Measurements from ENCODE around the gene ELF1.
"Not testable (repeated sequence)": the region's sequence is repeated elsewhere in the genome, so short reads cannot be mapped to it uniquely, and the experiment has no call there.

The ELF1 gene

GRCh38 chr13:41040584-41041334, 21.6 kb upstream of the ELF1 start:
- no peak for FAIRE-seq

DNA sequence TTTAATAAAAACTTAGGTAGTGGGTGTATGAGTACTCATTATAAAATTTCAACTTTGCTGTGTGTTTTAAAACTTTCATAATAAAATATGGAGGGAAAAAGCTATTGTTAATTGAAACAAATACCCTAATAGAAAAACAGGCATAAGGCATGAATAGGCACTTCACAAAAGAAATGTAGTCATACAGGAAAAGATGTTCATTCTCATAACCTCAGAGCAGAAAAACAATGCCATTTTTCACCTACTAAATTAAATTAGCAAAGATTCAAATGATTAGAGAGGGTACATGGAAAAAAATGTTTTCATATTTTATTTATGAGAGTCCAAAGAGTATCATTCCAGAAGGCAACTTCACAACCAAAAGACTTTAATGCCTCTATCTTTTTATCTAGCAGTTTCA, 20.6 kb upstream of the ELF1 start:
- no peak for FAIRE-seq

- FAIRE-seq = not testable (repeated sequence)
Measured at GRCh38 chr13:41036557-41036956, 17.4 kb upstream of the ELF1 start.

DNA sequence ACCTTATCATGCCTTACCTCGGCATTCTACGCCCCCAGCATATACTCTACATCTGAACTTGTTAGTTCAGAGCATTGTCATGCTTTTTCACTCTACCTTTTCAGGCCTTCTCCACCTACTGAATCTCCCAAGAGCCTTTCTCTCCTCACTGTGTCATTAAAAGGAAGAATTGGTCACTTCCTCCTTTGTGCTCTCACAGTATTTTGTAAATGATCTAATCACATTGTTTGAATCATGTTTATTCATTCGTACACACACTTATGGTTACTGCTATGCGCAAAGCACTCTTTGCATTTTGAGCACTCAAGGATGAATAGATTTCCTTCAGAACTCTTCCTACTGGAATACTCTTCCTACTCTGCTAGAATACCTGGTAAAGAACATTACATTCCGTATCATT, 15.8 kb upstream of the ELF1 start:
- FAIRE-seq = no peak

GRCh38 chr13:41034382-41034781, 15.3 kb upstream of the ELF1 start:
- peak; percentile 25 for FAIRE-seq

DNA sequence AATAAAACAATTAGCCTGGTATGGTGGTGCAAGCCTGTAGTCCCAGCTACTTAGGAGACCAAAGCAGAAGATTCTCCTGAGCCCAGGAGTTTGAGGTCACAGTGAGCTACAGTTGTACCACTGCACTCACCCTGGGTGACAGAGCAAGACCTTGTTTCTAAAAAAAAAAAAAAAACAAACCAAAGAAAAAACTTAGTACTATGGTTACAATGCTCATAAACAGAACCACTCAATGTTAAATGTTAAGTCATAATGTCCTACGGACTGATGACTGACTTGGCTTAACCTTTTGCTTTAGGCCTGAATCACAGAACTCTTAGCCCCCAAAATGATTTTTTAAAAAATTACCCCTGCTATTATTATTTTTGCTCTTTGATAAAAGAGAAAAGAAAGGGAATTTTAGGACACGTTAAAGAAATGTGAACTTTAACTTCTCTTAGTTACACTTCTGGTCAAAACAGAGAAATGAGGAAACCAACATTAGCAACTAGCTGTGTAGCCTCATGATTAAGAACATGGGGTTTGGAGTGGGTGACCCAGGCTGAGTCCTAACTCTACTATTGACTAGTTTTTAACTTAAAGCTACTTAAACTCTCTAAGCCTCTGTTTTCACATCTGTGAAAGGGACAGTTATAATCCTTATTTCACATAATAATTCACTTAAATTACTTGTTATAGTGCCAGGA, 13.7 kb upstream of the ELF1 start:
- FAIRE-seq = no peak

DNA sequence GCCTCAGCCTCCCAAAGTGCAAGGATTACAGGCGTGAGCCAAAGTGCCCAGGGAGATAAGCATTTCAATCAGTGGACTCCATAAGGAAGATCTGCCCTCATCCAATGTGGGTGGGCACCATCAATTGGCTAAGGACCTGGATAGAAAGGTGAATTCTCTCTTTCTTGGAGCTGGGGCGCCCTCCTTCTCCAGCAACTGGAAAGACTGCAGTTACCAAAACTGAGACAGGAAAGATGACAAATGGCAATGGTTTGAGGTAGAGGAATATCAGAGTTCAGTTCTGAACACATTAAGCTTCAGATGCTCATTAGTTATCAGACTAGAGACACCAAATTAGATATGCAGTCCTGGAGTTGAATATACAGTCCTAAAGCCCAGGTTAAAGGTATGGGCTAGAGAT, 10.5 kb upstream of the ELF1 start:
- FAIRE-seq = no peak

GRCh38 chr13:41028051-41028450, 8.9 kb upstream of the ELF1 start:
- FAIRE-seq = no peak

DNA sequence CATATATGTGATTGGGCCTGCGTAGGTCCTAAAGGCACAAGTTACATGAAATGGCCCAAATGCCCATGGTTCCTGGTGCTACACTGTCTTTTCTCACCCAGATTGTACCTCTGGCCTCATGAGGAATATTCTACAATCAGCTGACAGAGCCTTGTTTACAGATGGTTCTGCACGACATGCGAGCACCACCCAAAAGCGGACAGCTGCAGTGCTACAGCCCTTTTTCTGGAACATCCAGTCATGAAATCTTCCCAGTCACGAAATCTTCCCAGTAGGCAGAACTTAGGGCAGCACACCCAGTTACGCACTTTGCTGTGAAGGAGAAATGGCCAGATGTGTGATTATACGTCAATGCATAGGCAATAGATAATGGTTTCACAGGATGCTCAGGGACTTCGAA, 7.7 kb upstream of the ELF1 start:
- FAIRE-seq = no peak

GRCh38 chr13:41025518-41025917, 6.4 kb upstream of the ELF1 start:
- no peak for FAIRE-seq

DNA sequence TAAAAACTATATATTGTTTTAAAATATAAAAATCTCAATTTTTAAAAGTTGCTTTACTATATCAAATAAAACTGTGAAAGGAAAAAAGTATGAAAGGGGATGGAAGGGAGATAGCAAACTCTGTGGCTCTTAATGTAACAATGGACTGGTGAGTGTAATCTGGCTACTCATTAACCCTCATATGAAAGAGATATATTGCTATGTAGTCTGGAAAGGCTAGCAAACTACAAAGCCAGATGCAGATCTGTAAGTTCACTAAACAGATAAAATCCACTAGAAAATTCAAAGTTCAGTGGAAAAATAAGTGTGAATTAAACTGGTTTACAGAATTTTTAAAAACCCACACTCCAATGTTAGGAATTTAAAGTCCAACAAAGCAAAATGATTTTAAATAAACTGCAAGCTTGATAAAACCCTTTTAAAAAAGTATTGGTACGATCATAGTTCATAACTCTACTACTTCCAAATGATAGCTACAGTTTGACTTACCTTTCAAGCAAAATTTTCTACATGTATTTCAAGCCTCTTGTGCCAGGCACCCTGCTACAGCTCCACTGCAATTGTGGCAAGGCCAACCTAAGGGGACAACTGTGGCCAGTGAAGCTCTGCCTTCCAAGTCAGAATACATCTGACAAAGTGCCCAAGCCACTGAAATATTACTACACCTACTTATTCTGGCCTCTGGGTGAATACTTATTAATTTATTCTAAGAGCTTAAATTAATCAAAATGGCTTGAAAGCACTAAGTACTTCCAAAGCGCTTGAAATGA, 647 bp upstream of the ELF1 start:
- FAIRE-seq = no peak

DNA sequence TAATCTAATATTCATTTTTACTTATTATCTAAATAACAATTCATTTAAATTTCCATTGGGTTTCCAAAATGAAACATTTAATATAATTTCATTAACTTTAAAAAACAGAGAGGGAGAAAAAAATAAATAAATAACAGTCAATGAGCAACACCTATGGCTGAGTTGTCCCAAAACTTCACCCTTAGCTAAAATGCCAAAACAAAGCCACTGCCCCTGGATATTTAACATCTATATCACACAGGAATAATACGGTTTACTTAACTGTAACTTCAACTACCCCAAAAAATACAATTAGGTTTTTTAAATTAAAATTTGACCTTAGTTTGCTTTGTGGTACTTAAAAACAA, 541 bp downstream of the ELF1 start:
- peak; percentile 15 for FAIRE-seq

GRCh38 chr13:41017817-41018601, 1.1 kb downstream of the ELF1 start:
- peak; percentile 72 for FAIRE-seq

- no peak for FAIRE-seq
Measured at GRCh38 chr13:41017159-41017558, 2.0 kb downstream of the ELF1 start.

- FAIRE-seq = no peak
Measured at GRCh38 chr13:41015920-41016319, 3.2 kb downstream of the ELF1 start.

- FAIRE-seq = no peak
Measured at GRCh38 chr13:41013835-41014234, 5.3 kb downstream of the ELF1 start.

DNA sequence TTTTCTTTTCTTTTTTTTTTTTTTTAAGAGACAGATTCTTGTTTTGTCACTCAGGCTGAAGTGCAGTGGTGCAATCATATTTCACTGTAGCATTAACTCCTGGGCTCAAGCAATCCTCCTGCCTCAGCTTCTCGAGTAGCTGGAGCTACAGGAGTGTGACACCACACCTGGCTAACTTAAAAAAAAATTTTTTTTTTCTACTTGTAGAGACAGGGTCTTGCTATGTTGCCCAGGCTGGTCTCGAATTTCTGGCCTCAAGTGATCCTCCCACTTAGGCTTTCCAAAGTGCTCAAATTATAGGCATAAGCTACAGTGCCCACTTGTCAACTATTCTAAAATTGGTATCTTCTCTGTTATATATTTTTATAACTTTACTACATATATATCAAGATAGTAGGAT, 6.6 kb downstream of the ELF1 start:
- no peak for FAIRE-seq

DNA sequence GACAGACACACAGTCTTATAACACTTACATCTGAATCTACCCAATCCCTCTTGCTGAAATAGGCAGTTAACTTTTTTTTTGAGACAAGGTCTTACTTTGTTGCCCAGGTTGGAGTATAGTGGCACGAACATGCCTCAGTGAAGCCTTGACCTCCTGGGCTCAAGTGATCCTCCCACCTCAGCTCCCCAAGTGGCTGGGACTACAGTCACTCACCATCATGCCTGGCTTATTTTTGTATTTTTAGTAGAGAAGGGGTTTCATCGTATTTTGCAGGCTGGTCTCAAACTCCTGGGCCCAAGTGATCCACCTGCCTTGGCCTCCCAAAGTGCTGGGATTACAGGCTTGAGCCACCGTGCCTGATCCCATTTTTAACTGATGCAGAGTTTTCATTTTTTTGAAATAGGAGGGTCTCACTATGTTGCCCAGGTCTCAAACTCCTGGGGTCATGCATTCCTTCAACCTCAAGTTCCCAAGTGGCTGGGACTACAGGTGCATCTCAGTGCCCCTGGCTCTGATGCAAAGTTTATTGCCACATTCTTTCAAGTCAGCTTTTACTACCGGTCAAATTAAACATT, 7.6 kb downstream of the ELF1 start:
- no peak for FAIRE-seq

DNA sequence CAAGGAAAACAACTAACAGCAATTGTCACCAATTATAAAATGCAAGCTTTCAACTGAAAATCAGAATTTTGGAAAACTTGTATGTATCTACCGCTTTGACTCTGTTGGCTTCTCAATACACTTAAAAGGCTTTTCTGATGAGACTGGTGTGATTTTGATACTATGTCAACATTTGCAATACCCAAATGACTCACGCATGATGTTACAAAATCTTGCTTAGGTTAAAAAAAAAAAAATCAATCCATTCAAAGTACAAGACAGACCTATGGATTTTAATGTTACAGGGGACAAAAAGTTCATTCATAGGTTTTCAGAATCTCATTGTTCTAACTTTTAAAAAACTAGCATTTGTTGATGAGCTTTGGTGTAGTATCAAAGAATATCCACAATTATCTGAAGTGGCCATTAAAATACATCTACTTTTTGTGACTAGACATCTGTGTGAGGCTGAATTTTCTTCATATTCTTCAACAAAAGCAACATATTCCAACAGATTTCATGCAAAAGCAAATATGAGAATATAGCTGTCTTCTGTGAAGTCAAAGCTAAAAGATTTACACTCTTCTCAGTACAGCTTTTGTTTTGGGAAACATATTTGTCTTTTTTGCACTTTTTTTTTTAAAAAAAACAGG, 10.7 kb downstream of the ELF1 start:
- FAIRE-seq = no peak

GRCh38 chr13:41007744-41008128, 11.4 kb downstream of the ELF1 start:
- no peak for FAIRE-seq

DNA sequence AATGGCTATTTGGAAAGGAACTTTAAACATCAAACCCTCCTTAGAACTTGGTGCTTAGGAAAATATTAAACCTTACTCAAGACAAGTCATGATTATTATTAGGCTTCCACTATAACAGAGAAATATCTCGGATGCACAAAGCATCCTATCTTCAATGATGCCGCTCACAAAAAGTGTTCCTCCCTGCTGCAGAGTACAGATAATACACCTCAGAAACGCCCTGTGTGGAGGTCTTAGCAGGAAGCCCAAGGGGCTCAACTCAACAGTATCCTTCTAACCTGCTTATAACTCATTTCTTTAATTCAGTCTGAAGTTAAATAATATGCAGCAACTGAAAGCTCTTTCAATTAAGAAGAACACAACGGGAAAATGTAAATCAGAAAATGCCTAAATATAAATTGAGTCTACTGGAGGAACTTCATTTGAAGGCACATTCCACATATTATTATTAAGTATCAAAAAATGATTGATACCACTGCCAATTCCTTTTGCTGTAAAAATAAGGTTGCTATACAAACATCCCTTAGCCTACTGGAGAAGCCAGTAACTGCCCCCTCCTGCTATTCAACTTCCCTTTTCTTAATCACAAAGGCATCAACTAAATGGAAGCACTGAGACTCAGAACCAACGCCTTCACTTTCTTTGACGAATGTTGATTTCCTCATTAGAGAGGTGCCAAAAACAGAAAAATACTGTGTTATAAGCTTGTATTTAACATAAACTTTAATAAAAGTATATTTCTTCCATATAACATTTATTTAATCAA, 12.0 kb downstream of the ELF1 start:
- FAIRE-seq = no peak

- FAIRE-seq = no peak
Measured at GRCh38 chr13:41006306-41006705, 12.8 kb downstream of the ELF1 start.
